Epidermal melanocyte (primary cell): ENCODE results near the gene PHAX.
"Not testable (repeated sequence)": the region's sequence is repeated elsewhere in the genome, so short reads cannot be mapped to it uniquely, and the experiment has no call there.

ENCODE experiments used
- DNase-seq: peaks from one replicate; pipeline ENCODE4 v3.0.0; 2011; ENCODE audit warnings: low spot score; ENCODE audit not compliant: insufficient read length

Gene PHAX, protein sequence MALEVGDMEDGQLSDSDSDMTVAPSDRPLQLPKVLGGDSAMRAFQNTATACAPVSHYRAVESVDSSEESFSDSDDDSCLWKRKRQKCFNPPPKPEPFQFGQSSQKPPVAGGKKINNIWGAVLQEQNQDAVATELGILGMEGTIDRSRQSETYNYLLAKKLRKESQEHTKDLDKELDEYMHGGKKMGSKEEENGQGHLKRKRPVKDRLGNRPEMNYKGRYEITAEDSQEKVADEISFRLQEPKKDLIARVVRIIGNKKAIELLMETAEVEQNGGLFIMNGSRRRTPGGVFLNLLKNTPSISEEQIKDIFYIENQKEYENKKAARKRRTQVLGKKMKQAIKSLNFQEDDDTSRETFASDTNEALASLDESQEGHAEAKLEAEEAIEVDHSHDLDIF

GRCh38 chr5:126600631-126601511, at the start of gene PHAX:
PHAX (plus strand) TSS chr5:126600947; CDS start chr5:126600963, 16 bp downstream.
- DNase-seq: peak; percentile 71

DNA sequence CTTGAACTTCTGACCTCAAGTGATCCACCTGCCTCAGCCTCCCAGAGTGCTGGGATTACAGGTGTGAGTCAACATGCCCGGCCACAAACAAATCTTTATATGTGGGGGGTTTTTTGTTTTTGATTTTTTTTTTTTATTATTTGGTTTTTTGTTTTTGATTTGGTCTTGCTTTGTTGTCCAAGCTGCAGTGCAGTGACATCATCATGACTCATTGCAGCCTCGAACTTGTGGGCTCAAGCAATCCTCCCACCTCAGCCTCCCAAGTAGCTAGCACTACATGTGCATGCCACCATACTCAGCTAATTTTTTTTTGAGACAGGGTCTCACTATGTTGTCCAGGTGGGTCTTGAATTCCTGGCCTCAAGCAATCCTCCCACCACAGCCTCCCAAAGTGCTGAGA, 48.1 kb upstream of the PHAX start:
- DNase-seq: no peak

DNA sequence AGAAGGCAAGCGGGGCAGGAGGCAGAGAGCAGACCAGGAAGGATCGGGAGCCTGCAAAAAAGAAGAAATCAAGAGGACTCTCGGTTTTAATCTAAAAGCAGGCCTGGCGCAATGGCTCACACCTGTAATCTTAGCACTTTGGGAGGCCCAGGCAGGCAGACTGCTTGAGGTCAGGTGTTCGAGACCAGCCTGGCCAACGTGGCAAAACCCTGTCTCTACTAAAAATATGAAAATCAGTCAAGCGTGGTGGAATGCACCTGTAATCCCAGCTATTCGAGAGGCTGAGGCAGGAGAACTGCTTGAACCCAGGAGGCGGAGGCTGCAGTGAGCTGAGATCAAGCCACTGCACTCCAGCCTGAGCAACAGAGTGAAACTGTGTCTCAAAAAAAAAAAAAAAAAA, 45.6 kb upstream of the PHAX start:
- DNase-seq: not testable (repeated sequence)

GRCh38 chr5:126561908-126562307, 38.8 kb upstream of the PHAX start:
- no peak for DNase-seq

DNA sequence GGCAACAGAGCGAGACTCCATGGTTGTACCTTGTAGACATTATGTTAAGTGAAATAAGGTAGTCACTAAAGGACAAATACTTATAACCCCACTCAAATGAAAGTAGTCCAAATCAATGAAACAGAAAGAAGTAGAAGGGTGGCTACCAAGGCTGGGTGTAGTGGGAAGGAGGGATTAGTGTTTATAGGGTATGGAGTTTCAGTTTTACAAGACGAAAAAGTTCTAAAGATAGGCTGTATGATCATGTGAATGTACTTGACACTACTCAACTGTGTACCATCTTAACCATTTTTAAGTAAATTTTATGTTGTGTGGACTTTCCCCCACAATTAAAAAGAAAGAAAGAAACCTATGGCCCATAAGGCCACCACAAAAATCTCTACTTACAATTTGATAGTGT, 37.9 kb upstream of the PHAX start:
- no peak for DNase-seq

- no peak for DNase-seq
These were observed 32.5 kb upstream of the PHAX start for GRCh38 chr5:126568206-126568755.

DNA sequence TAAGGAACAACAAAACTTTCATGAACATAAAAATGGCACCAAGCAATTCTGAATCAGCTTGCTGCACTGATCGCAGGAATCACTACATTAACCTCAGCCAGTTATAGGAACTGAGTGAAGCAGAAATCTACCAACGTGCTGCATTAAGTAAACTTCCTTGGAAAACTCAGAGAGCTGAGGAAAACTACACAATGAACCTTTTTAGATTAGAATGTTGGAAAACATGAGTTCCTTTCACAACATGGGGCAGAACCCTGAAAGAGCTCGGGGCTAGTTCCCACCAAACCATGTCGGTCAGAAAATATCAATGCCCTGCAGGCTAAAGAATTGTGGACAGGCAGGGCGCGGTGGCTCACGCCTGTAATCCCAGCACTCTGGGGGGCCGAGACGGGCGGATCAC, 25.1 kb upstream of the PHAX start:
- DNase-seq: peak; percentile 64

- DNase-seq: no peak
These were observed 23.8 kb upstream of the PHAX start for GRCh38 chr5:126576974-126577373.

DNA sequence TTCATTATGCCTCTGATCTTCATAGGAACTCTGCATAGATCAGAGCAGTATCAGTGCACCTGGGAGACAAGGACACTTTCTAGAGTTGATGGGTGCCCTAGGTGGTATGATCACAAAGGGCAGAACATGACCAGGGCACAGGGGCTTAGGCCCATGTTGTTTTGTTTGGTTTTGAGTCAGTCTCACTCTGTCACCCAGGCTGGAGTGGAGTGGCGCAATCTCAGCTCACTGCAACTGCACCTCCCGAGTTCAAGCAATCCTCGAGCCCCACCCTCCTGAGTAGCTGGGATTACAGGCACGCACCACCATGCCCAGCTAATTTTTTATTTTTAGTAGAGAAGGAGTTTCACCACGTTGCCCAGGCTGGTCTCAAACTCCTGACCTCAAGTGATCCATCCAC, 23.3 kb upstream of the PHAX start:
- DNase-seq: no peak

DNA sequence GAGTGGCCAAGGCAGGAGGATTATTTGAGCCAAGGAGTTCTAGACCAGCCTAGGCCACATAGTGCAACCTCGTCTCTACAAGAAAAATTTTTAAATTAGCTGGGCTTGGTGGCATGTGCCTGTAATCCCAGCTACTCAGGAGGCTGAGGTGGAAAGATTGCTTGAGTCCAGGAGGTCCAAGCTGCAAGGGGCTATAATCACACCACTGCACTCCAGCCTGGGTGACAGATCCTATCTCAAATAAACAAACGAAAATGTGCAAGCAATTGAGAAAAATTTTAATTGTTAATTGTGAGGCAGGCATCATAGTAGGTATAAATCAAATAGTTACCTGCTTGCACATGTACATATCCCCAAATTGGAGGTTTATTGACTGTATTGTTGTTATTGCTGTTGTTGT, 21.0 kb upstream of the PHAX start:
- no peak for DNase-seq

DNA sequence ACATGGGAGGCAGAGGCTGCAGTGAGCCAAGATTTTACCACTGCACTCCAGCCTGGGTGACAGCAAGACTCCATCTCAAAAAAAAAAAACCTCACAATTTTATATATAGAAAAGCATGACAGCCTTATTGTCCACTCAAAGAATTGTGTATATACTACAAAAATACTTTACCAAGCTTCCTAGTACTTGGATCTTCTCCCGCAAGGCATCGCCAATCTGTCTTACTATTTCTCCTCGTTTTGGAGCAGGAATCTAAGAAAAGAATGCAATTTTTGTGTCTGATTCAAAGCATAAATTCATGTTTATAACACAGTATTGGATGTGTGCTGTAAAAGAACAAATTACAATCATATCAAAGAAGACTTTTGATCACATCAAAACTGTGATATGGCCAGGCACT, 17.0 kb upstream of the PHAX start:
- DNase-seq: no peak

DNA sequence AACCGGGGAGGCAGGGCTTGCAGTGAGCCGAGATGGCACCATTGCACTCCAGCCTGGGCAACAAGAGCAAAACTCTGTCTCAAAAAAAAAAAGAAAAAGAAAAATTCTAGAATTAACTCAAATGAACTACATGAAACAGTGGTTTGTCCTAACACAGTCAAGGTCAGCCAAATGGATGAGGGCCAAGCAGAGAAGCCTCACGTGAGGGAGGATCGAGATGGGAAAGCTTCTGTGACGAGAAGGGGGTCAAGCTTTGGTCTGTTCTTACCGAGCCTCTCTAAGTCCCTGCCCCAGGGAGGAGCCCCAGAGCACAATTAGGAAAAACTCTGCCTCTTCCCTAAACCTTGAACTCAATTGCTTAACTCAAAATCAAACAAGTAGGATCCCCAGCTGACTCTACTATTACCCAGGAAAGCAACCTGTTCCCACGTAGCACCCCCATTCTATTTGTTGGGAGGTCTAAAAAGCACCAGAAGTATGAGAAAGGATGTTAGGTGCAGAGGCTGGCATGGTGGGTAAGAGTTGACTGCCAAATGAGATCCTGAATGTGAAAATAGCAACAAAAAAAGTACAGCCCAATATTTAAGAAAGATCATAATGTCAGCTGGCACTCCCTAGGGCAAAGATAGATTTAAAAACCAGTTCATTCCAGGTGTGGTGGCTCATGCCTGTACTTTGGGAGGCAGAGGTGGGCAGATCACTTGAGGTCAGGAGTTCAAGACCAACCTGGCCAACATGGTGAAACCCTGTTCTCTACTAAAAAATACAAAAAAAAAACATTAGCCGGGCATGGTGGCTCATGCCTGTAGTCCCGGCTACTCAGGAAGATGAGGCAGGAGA, 13.0 kb upstream of the PHAX start:
- no peak for DNase-seq

DNA sequence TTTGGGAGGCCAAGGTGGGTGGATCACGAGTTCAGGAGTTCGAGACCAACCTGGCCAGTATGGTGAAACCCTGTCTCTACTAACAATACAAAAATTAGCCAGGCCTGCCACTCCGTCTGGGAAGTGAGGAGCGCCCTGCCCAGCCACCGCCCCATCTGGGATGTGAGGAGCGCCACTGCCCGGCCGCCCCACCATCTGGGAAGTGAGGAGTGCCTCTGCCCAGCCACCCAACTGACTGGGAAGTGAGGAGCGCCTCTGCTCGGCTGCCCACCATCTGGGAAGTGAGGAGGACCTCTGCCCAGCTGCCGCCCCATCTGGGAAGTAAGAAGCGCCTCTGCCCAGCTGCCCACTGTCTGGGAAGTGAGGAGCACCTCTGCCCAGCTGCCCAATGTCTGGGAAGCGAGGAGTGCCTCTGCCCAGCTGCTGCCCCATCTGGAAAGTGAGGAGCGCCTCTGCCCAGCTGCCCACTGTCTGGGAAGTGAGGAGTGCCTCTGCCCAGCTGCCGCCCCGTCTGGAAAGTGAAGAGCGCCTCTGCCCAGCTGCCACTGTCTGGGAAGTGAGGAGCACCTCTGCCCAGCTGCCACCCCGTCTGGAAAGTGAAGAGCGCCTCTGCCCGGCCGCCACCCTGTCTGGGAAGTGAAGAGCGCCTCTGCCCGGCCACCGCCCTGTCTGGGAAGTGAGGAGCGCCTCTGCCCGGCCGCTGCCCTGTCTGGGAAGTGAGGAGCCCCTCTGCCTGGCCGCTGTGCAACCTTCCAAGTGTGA, 11.0 kb upstream of the PHAX start:
- DNase-seq: no peak

DNA sequence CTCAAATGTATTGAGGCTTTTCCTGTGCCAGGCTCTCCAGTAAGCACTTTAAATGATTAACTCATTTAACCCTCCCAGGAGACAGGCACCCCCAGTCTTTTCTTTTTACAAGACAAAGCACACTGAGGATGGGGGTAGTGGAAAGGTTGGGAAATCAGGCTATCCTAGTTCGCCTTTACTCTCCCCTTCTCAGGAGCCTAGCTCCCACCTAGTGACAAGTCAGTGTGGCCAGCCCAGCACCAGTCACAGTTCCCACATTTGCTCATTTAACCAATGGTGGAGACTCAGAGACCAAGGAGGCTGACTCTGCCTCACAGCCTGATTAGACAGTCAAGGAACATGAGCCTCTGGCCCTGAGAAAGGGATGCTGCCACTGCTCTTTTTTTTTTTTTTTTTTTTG, 9.2 kb upstream of the PHAX start:
- no peak for DNase-seq

- peak; percentile 95 for DNase-seq
These were observed 5.8 kb upstream of the PHAX start, which contains the start of gene ALDH7A1 for GRCh38 chr5:126594748-126595485. ALDH7A1 (minus strand) TSS chr5:126595219; CDS start chr5:126595198, 21 bp downstream.

GRCh38 chr5:126595486-126596083, 5.2 kb upstream of the PHAX start:
- DNase-seq: no peak

DNA sequence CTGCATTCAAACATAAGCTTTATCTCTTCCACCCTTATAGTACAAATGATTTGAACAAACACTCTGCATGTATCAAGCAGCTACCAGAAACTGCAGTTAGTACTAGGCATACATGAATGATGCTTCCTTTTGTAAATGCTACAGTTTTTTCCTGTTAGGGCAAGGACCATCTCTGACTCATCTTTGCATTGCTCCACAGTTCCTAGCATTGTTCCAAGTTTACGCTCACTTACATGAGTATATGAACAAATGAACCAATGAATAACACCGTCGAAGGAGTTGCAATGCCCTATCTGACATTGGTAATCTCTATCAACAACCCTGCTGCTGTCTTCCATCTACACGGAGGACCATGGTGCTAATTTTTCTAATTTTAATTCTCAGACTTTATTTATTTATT, 3.6 kb upstream of the PHAX start:
- DNase-seq: no peak

GRCh38 chr5:126599499-126599898, 1.2 kb upstream of the PHAX start:
- DNase-seq: no peak

GRCh38 chr5:126599971-126600630, 646 bp upstream of the PHAX start:
- not testable (repeated sequence) for DNase-seq
